K562 (cell line): ENCODE measurements around the gene ITGA1. TPM values are rescaled to one million over a fixed set of nuclear protein-coding genes. Genes with fewer than 3 reads are reported as not detected.

Experiments
- ATAC-seq: fragments of 200-7000 bp; cut with Tn5 transposase; 3 replicates; pipeline ENCODE4 v1.9.1; 2020; ENCODE audit warnings: moderate library complexity
- BruUV-seq: library from RNA; stranded (reverse); fragments of 400-500 nt; replicated peaks from 2 replicates; lab custom pipeline; 2021; lab: Mats Ljungman, UMichigan
- CTCF ChIA-PET: fragments of 300-600 bp; formaldehyde crosslinking; extraction: SDS; loops from one replicate; lab custom pipeline; 2021; ENCODE audit warnings: low intra/inter-chr PET ratio; lab: Yijun Ruan, JAX
- POLR2A ChIA-PET: fragments of 300-600, 350-650 bp; sonication (Branson Sonifier 250); formaldehyde crosslinking; extraction: SDS; loops from one replicate; lab custom pipeline; 2021; ENCODE audit warnings: antibody characterized with exemption, inconsistent platforms; lab: Yijun Ruan, JAX
- DNase-seq, 4 experiments: peaks; one replicate each; pipeline versions ENCODE4 v3.0.0 to v3.0.0-alpha.2; 2011 to 2018; ENCODE audit warnings: low spot score in 3 of 4, mixed read lengths in 3 of 4; ENCODE audit errors: extremely low read depth in 1 of 4
- FAIRE-seq: peaks from 2 replicates; lab custom pipeline; 2011; peaks lifted over from hg19 to GRCh38; lab: Jason Lieb, UNC
- H2AFZ ChIP-seq: 2 replicates; pipeline ENCODE4 v1.6.0; 2011; ENCODE audit warnings: low read depth, low read length, control low read depth, inconsistent platforms
- H3K27ac ChIP-seq: fragments of 200-600 bp; 3 replicates; pipeline ENCODE4 v1.8.0; 2011; ENCODE audit warnings: low read depth, mild to moderate bottlenecking, control low read depth, inconsistent platforms, low read length, moderate library complexity, mixed read lengths; ENCODE audit errors: extremely low read depth
- H3K27me3 ChIP-seq, 2 experiments: fragments of 300-600 bp in 1 of 2; 2 replicates in 1 of 2; 3 replicates in 1 of 2; pipeline versions ENCODE4 v1.6.0 to v1.8.0; 2011; ENCODE audit warnings: inconsistent platforms in 2 of 2, low read length in 2 of 2, mild to moderate bottlenecking in 1 of 2, mixed read lengths in 1 of 2, moderate library complexity in 1 of 2; ENCODE audit not compliant: control insufficient read depth in 2 of 2, insufficient read depth in 2 of 2
- H3K36me3 ChIP-seq: fragments of 300-600 bp; 3 replicates; pipeline ENCODE4 v1.8.0; 2011; ENCODE audit warnings: mild to moderate bottlenecking, low read length, inconsistent platforms; ENCODE audit not compliant: control insufficient read depth, insufficient read depth
- H3K4me1 ChIP-seq, 2 experiments: fragments of 200-600 bp in 1 of 2; replicated peaks in 1 of 2; 2 replicates in 1 of 2; 3 replicates in 1 of 2; pipeline versions ENCODE4 v1.5.1 to v1.8.0; 2011; ENCODE audit warnings: inconsistent platforms in 2 of 2, low read length in 2 of 2, mild to moderate bottlenecking in 1 of 2, mixed read lengths in 1 of 2, moderate library complexity in 1 of 2; ENCODE audit not compliant: control insufficient read depth in 2 of 2, insufficient read depth in 2 of 2
- H3K4me2 ChIP-seq: 2 replicates; pipeline ENCODE4 v1.6.1; 2011; ENCODE audit warnings: low read length, control low read depth, inconsistent platforms, mixed read lengths; ENCODE audit not compliant: insufficient read depth
- H3K4me3 ChIP-seq: fragments of 200-600 bp; sonication (generic), shearing (Covaris generic); 2 replicates; pipeline ENCODE4 v1.5.1; 2016; ENCODE audit warnings: control low read depth, inconsistent platforms
- H3K79me2 ChIP-seq: fragments of 200-600 bp; 3 replicates; pipeline ENCODE4 v1.8.0; 2011; ENCODE audit warnings: low read length, inconsistent platforms; ENCODE audit not compliant: control insufficient read depth, insufficient read depth
- H3K9ac ChIP-seq, 2 experiments: 2 replicates each; pipeline versions ENCODE4 v1.6.0 to v1.6.1; 2011; ENCODE audit warnings: low read depth in 2 of 2, low read length in 2 of 2, control low read depth in 1 of 2, inconsistent platforms in 1 of 2, mild to moderate bottlenecking in 1 of 2, mixed read lengths in 1 of 2; ENCODE audit not compliant: insufficient read depth in 1 of 2
- H3K9me1 ChIP-seq: one replicate; pipeline ENCODE4 v1.6.0; 2011; ENCODE audit warnings: inconsistent platforms, mild to moderate bottlenecking, low read length, moderate library complexity; ENCODE audit not compliant: control insufficient read depth, insufficient read depth
- H3K9me3 ChIP-seq: replicated peaks from 2 replicates; pipeline ENCODE4 v1.5.1; 2011; ENCODE audit warnings: low read depth, low read length, inconsistent platforms; ENCODE audit not compliant: control insufficient read depth, insufficient read depth
- H4K20me1 ChIP-seq: replicated peaks from 2 replicates; pipeline ENCODE4 v1.6.1; 2011; ENCODE audit warnings: low read length, inconsistent platforms, mixed read lengths; ENCODE audit not compliant: control insufficient read depth, insufficient read depth
- FOXA1 ChIP-seq: fragments of 450-650 bp; IDR thresholded peaks from 2 replicates; pipeline ENCODE4 v1.6.1; 2016; ENCODE audit warnings: mild to moderate bottlenecking, borderline replicate concordance
- GABPB1 ChIP-seq: sonication (generic); formaldehyde crosslinking; IDR thresholded peaks from 2 replicates; pipeline ENCODE4 v1.8.0; 2022; ENCODE audit warnings: mild to moderate bottlenecking, missing genetic modification reagents
- SMARCB1 ChIP-seq: IDR thresholded peaks from 2 replicates; pipeline ENCODE4 v1.6.1; 2011; ENCODE audit warnings: improper control_type of control experiment, low read depth; ENCODE audit not compliant: insufficient read length
- SMC3 ChIP-seq: conservative IDR thresholded peaks from 2 replicates; pipeline ENCODE4 v1.6.1; 2011; ENCODE audit warnings: low read depth, low read length, improper control_type of control experiment; ENCODE audit not compliant: insufficient read depth
- TAF15 ChIP-seq: fragments of 200-400 bp; formaldehyde crosslinking; IDR thresholded peaks from 2 replicates; pipeline ENCODE4 v1.6.1; 2017; ENCODE audit warnings: mild to moderate bottlenecking, low read depth, low read length, moderate library complexity
- ZNF316 ChIP-seq: fragments of 450-650 bp; IDR thresholded peaks from 2 replicates; pipeline ENCODE4 v1.6.1; 2016
- ZNF551 ChIP-seq: fragments of 250-450 bp; sonication (Bioruptor Pico); IDR thresholded peaks from 2 replicates; pipeline ENCODE4 v1.5.0; 2021; ENCODE audit warnings: mild to moderate bottlenecking, moderate library complexity
- in situ Hi-C: fragments of 300-500 bp; cut with MboI; formaldehyde crosslinking; loops from 4 replicates; pipeline ENCODE4 v1.15.0; 2018; ENCODE audit warnings: inconsistent platforms, mixed read lengths
- intact Hi-C: fragments of 100-400 bp; cut with micrococcal nuclease; formaldehyde crosslinking; loops from 2 replicates; pipeline ENCODE4 v1.14.2; 2022
- polyA plus RNA-seq, 8 experiments: library from polyadenylated mRNA; depleted of rRNA in 4 of 8; stranded (reverse) in 5 of 8; unstranded in 3 of 8; fragments of >200 nt; fragmentation: Nextera tagmentation in 2 of 8; fragmentation: Illumina TruSeq in 1 of 8; extraction: Ambion mirVana in 2 of 8; extraction: Trizol in 1 of 8; gene quantifications; 2 replicates each; pipeline versions ENCODE4 v1.2.1 to v1.2.3, GENCODE V29; 2011 to 2014; ENCODE audit warnings: inconsistent platforms in 1 of 8, missing spikeins in 1 of 8
- total RNA-seq, 7 experiments: library from RNA; depleted of rRNA in 6 of 7; stranded (reverse); fragments of >200 nt in 6 of 7; fragmentation: Illumina TruSeq in 2 of 7; extraction: Trizol in 2 of 7; gene quantifications; 2 replicates each; pipeline versions ENCODE4 v1.2.1 to v1.2.3, GENCODE V29; 2011 to 2021; ENCODE audit warnings: low replicate concordance in 1 of 7

The ITGA1 gene
- total and polyA plus RNA-seq, 9 of the 15 experiments (the other 6 are each of a cell fraction or from before 2014, with no cell fraction given), result 0.04 to 0.22 TPM; not detected in 7

DNA sequence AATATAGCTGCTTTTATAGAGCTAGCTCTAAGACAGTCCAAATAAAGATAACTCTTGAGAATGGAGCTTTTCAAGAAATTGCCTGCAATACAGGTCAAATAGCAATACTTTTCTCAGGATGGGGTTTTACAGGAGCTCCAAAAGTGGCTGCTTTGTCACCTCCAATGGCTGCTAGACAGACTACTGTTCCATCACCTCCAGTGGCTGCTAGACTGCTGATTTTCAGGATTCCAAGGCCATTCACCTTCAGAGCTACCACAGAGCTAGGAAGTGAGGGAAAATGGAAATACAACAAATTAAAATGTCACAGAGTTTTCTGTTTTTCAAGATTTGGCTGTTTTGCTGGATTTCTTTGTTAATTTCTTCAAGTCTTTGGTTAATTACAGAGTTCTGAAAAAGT lies 8.5 kb upstream of the ITGA1 start:
- ChIA-PET CTCF (no interaction called here), POLR2A (interaction anchor here (0.6 kb wide), 1 partner anchor 8 kb away, joined by 3 read pairs; no protein-coding TSS in a partner anchor)
- Histone ChIP-seq H3K4me3 (no peak overlapping the region), H3K79me2 (no peaks in the 10 kb centered on the region), H3K27ac (no peak overlapping the region), H3K4me1 (no peaks in the 10 kb centered on the region), H3K9me1 (no peaks in the 10 kb centered on the region), H3K36me3 (no peaks in the 10 kb centered on the region), H2AFZ (no peak overlapping the region), H3K4me2 (no peak overlapping the region), H3K9ac (no peak overlapping the region), H4K20me1 (no peaks in the 10 kb centered on the region), H3K27me3 (no peaks in the 10 kb centered on the region), H3K9me3 (no peaks in the 10 kb centered on the region)
- no peak for DNase-seq
- no TSS peak for BruUV-seq
- ATAC-seq, result no peak
- FAIRE-seq, result no peak
- intact Hi-C loops, result no loop called here
- no peak for TF ChIP-seq GABPB1 (CRISPR knock-in tag)
- no peak for TF ChIP-seq ZNF316
- no peak for TF ChIP-seq SMC3
- TF ChIP-seq ZNF551 (CRISPR knock-in tag), result no peak
- TF ChIP-seq SMARCB1, result no peak
- TF ChIP-seq TAF15, result no peak
- no peak for TF ChIP-seq FOXA1
- in situ Hi-C loops, result no loop called here
